HEK293T (cell line): ENCODE results near the gene RET.

Source experiments
- FOXA1 ChIP-seq: fragments of 450-650 bp; IDR thresholded peaks from 2 replicates; pipeline ENCODE4 v1.6.1; 2016; ENCODE audit warnings: mild to moderate bottlenecking
- FOXM1 ChIP-seq: fragments of 450-650 bp; IDR thresholded peaks from 2 replicates; pipeline ENCODE4 v1.6.1; 2017; ENCODE audit warnings: mild to moderate bottlenecking, borderline replicate concordance
- HDGF ChIP-seq: fragments of 450-650 bp; IDR thresholded peaks from 2 replicates; pipeline ENCODE4 v1.6.1; 2017; ENCODE audit warnings: antibody characterized with exemption, borderline replicate concordance
- LEF1 ChIP-seq: fragments of 450-650 bp; IDR thresholded peaks from 2 replicates; pipeline ENCODE4 v1.6.1; 2017; ENCODE audit warnings: mild to moderate bottlenecking, borderline replicate concordance
- SP1 ChIP-seq: fragments of 450-650 bp; IDR thresholded peaks from 2 replicates; pipeline ENCODE4 v1.6.1; 2017
- SUZ12 ChIP-seq: fragments of 450-650 bp; IDR thresholded peaks from 2 replicates; pipeline ENCODE4 v1.6.1; 2016; ENCODE audit warnings: mild to moderate bottlenecking

DNA sequence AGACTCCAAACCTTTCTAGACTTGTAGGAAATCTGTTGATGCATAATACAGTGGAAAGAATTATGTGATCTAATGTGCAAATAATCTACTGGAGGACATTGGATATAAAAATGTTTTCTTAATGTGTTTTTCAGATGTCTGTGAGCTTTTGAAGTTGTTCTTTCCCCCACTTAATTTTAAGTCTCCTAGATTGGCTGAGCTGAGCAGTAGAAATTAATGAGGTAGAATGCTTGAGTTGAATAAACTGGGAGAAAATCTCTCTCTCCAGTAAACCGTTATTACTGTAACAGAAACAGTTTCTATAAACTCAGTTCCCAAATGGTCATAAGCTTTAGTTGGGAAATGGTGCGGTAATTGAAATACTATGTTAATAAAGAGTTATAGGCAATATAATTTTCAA is 77.0 kb downstream of the RET start:
- TF ChIP-seq SP1 (no peak), LEF1 (no peak), SUZ12 (no peak), FOXA1 (no peak), FOXM1 (no peak), HDGF (no peak)
